ENCODE results near the gene MVB12B.

DNA sequence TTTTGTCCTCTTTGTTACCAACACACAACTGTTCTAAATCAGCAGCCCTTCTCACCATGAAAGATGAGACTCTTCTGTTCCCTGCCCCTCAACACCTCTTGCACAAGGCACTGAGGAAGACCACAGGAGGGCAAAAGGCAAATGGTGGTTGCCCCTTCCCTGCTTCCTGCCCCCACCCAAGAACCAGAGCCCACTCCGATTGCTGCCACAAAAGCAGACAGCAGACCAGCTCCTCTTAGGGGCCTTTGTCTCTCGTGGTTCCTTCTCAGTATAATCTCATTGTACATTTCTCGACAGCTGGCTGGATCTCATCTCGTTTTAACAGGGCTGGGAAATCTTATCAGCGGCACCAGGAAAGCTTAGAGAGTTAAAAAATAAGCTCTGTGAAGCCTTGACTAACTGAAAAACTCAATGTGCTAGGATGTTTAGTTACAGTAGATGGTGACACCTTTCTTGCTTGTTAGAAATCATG is 1.1 kb downstream of the MVB12B start:
- no peak for TF ChIP-seq EZH2 (IDR thresholded peaks at IDR 0.05; ENCODE audit: borderline replicate concordance, low read length)
- TF ChIP-seq, protein P1, sequence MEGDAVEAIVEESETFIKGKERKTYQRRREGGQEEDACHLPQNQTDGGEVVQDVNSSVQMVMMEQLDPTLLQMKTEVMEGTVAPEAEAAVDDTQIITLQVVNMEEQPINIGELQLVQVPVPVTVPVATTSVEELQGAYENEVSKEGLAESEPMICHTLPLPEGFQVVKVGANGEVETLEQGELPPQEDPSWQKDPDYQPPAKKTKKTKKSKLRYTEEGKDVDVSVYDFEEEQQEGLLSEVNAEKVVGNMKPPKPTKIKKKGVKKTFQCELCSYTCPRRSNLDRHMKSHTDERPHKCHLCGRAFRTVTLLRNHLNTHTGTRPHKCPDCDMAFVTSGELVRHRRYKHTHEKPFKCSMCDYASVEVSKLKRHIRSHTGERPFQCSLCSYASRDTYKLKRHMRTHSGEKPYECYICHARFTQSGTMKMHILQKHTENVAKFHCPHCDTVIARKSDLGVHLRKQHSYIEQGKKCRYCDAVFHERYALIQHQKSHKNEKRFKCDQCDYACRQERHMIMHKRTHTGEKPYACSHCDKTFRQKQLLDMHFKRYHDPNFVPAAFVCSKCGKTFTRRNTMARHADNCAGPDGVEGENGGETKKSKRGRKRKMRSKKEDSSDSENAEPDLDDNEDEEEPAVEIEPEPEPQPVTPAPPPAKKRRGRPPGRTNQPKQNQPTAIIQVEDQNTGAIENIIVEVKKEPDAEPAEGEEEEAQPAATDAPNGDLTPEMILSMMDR (conservative IDR thresholded peaks at IDR 0.05 in 1 of 2, IDR thresholded peaks at IDR 0.05 in 1 of 2; ENCODE audit: extremely low read depth in 1 of 2, insufficient read depth in 1 of 2, low read depth in 1 of 2, low read length in 2 of 2), result no peak
